Transverse colon (tissue), 4 donors: ENCODE measurements around the gene BCAM. TPM values are rescaled to one million over a fixed set of nuclear protein-coding genes. Genes with fewer than 3 reads are reported as not detected.

Experiments
- DNase-seq: peaks from one replicate; pipeline ENCODE4 v3.0.0-alpha.2; 2019
- H3K27ac ChIP-seq, 4 donors: fragments of 200-600 bp; sonication (generic); 2 replicates each; pipeline ENCODE4 v1.5.1; 2016 to 2018; ENCODE audit warnings: inconsistent platforms in 4 of 4
- H3K27me3 ChIP-seq: fragments of 200-600 bp; sonication (generic); 2 replicates; pipeline ENCODE4 v1.5.1; 2017; ENCODE audit warnings: inconsistent platforms
- H3K36me3 ChIP-seq, 4 donors: fragments of 200-600 bp; sonication (generic); 2 replicates each; pipeline ENCODE4 v1.5.1; 2017 to 2019; ENCODE audit warnings: inconsistent platforms in 4 of 4
- H3K4me1 ChIP-seq, 4 donors: fragments of 200-600 bp; sonication (generic); 2 replicates each; pipeline ENCODE4 v1.5.1; 2017 to 2020; ENCODE audit warnings: inconsistent platforms in 4 of 4
- H3K4me3 ChIP-seq, 4 donors: fragments of 200-600 bp; sonication (generic); 1 replicate in 1 of 4; 2 replicates in 3 of 4; pipeline versions ENCODE4 v1.5.1 to v1.6.1; 2017 to 2019; ENCODE audit warnings: inconsistent platforms in 4 of 4
- H3K9me3 ChIP-seq, 2 donors: fragments of 200-600 bp; sonication (generic); 2 replicates each; pipeline ENCODE4 v1.5.1; 2017 to 2019; ENCODE audit warnings: inconsistent platforms in 2 of 2
- CTCF ChIP-seq, 5 experiments: fragments of 200-600 bp in 3 of 5; fragments of 450-650 bp in 2 of 5; sonication (generic) in 3 of 5; IDR thresholded peaks; 1 replicate in 2 of 5; 2 replicates in 3 of 5; pipeline ENCODE4 v1.5.1; 2016 to 2017; ENCODE audit warnings: antibody characterized with exemption in 5 of 5, inconsistent platforms in 3 of 5, mild to moderate bottlenecking in 2 of 5, moderate library complexity in 1 of 5
- EP300 ChIP-seq: sonication (generic); formaldehyde crosslinking; IDR thresholded peaks from one replicate; pipeline ENCODE4 v1.6.1; 2017; ENCODE audit warnings: antibody characterized with exemption, low read depth
- POLR2A ChIP-seq: fragments of 450-650 bp; IDR thresholded peaks from one replicate; pipeline ENCODE4 v1.6.1; 2016; ENCODE audit warnings: antibody characterized with exemption, mild to moderate bottlenecking, moderate library complexity
- POLR2AphosphoS5 ChIP-seq, 3 donors: sonication (generic); formaldehyde crosslinking; IDR thresholded peaks; one replicate each; pipeline ENCODE4 v1.6.1; 2016; ENCODE audit warnings: antibody characterized with exemption in 3 of 3
- WGBS, 2 donors: methylation state at CpG; one replicate each; pipeline ENCODE4 v1.1.5; 2018; ENCODE audit warnings: low coverage in 1 of 2; 5-methylcytosine and 5-hydroxymethylcytosine counted together
- in situ Hi-C, 4 donors: fragments of 200-750 bp; cut with MboI; loops; one replicate each; pipeline versions ENCODE4 v1.15.0 to v1.15.1; 2017; ENCODE audit warnings: low sequenced_read_pairs in 3 of 4, low pct_ligation_motif_present in 1 of 4, low pct_unique_long_range_greater_than_20kb in 1 of 4
- intact Hi-C: fragments of 100-400 bp; cut with DNase I; formaldehyde crosslinking; loops from one replicate; pipeline ENCODE4 v1.15.1; 2023; ENCODE audit warnings: low total_unique reads
- total RNA-seq, 4 donors: library from RNA; depleted of rRNA; stranded (reverse); fragments of >200 nt; gene quantifications; one replicate each; pipeline ENCODE4 v1.1.0, GENCODE V29; 2016

The BCAM gene
- total RNA-seq, 4 donors from 2014 or later, result 7.9 to 95.1 (median 23.1) TPM

- Histone ChIP-seq H3K36me3 (no peaks in the 10 kb centered on the region), H3K27me3 (no peaks in the 10 kb centered on the region), H3K4me3 (peak overlapping the region in 1 of 4 donors; percentile 95), H3K4me1 (peaks cover 11 to 42% (median 31%) of the 10 kb centered on the region in 4 donors), H3K27ac (peak overlapping the region; percentile 96 to 99 (median 97)), H3K9me3 (no peaks in the 10 kb centered on the region)
- TF ChIP-seq CTCF (IDR thresholded peaks at IDR 0.05), result no peak
- TF ChIP-seq POLR2A, result no peak
- no peak for TF ChIP-seq EP300
- TF ChIP-seq POLR2AphosphoS5 (IDR thresholded peaks at IDR 0.05), result no peak
- intact Hi-C loops, result no loop called here
- in situ Hi-C loops, result no loop called here
- 36 to 45% methylated on average over 13 to 18 of the region's 18 CpGs for WGBS, 2 donors
- DNase-seq, result no peak
These were observed 40.0 kb downstream of the BCAM start for GRCh38 chr19:44848812-44849447.

GRCh38 chr19:44850641-44851109 is 41.8 kb downstream of the BCAM start:
- Histone ChIP-seq H3K9me3 (no peaks in the 10 kb centered on the region), H3K27ac (no peak overlapping the region), H3K4me3 (no peak overlapping the region), H3K36me3 (no peaks in the 10 kb centered on the region), H3K27me3 (no peaks in the 10 kb centered on the region), H3K4me1 (peaks cover 6 to 27% (median 19%) of the 10 kb centered on the region in 4 donors)
- 71% methylated on average over 8 of the region's 8 CpGs; no CpG with 5 or more reads in 1 of the 2 donors for WGBS, 2 donors
- intact Hi-C loops (no loop called here), in situ Hi-C loops (no loop called here)
- TF ChIP-seq POLR2A (no peak), EP300 (no peak), POLR2AphosphoS5 (IDR thresholded peaks at IDR 0.05) (no peak), CTCF (IDR thresholded peaks at IDR 0.05) (no peak)
- DNase-seq, result no peak

- in situ Hi-C loops, result no loop called here
- no peak overlapping the region for H3K27ac ChIP-seq
- intact Hi-C loops, result no loop called here
These were observed 42.5 kb downstream of the BCAM start for GRCh38 chr19:44851427-44851826.

GRCh38 chr19:44855606-44856005 is 46.7 kb downstream of the BCAM start:
- Histone ChIP-seq H3K27me3 (no peaks in the 10 kb centered on the region), H3K4me1 (peaks cover 0 to 11% (median 4%) of the 10 kb centered on the region in 4 donors), H3K4me3 (no peak overlapping the region), H3K36me3 (peaks cover 0 to 1% (median 0%) of the 10 kb centered on the region in 4 donors), H3K27ac (no peak overlapping the region), H3K9me3 (no peaks in the 10 kb centered on the region)
- intact Hi-C loops (no loop called here), in situ Hi-C loops (no loop called here)
- WGBS, 2 donors, result 70 to 89% methylated on average over 1 of the region's 1 CpG
- no peak for DNase-seq
- TF ChIP-seq POLR2A (no peak), CTCF (IDR thresholded peaks at IDR 0.05) (no peak), POLR2AphosphoS5 (IDR thresholded peaks at IDR 0.05) (no peak), EP300 (no peak)

More at GRCh38 chr19:44851427-44851826, 42.5 kb downstream of the BCAM start:
- no peaks in the 10 kb centered on the region for H3K36me3 ChIP-seq
- WGBS, 2 donors, result 100% methylated on average over 2 of the region's 2 CpGs; no CpG with 5 or more reads in 1 of the 2 donors
- DNase-seq, result no peak
- peaks cover 6 to 30% (median 19%) of the 10 kb centered on the region in 4 donors for H3K4me1 ChIP-seq
- H3K27me3 ChIP-seq, result no peaks in the 10 kb centered on the region
- H3K4me3 ChIP-seq, result no peak overlapping the region
- no peak for TF ChIP-seq EP300
- TF ChIP-seq POLR2AphosphoS5 (IDR thresholded peaks at IDR 0.05), result no peak
- TF ChIP-seq POLR2A, result no peak
- no peak for TF ChIP-seq CTCF (IDR thresholded peaks at IDR 0.05)
- H3K9me3 ChIP-seq, result no peaks in the 10 kb centered on the region
